Stimulated activated CD4-positive, alpha-beta T cell treated with anti-CD3 and anti-CD28 coated beads, Interleukin-4, amount 100 ng/mL, for 48 hours (primary cell): ENCODE results near the gene RNASE2.
"Not testable (repeated sequence)": the region's sequence is repeated elsewhere in the genome, so short reads cannot be mapped to it uniquely, and the experiment has no call there.

ENCODE experiments used
- DNase-seq, 2 donors: peaks; one replicate each; pipeline ENCODE4 v3.0.0-alpha.2; 2020; ENCODE audit warnings: low read depth in 2 of 2

Gene RNASE2

GRCh38 chr14:20982646-20983369 lies 27.5 kb downstream of the RNASE2 start:
- no peak for DNase-seq

- DNase-seq: not testable (repeated sequence)
Measured at GRCh38 chr14:20985650-20986049, 30.4 kb downstream of the RNASE2 start.

DNA sequence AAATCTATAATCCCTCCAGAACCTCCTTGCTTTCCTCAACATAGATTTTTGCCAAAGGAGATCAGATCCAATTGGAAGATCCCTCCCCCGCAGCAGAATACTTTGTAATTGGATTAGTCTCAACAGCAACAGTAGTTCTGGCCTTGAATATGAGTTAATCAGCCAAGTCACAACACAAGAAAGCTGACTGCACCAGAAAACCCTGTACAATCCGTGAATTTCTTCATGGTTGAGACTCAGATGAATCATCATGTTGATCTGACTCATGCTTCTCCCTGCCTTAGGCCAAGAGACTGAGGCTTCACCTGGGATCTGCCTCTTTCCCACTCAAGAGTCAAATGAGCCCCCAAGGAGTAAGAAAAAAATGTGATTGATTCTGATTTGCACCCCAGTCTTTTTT lies 31.5 kb downstream of the RNASE2 start:
- DNase-seq: no peak

DNA sequence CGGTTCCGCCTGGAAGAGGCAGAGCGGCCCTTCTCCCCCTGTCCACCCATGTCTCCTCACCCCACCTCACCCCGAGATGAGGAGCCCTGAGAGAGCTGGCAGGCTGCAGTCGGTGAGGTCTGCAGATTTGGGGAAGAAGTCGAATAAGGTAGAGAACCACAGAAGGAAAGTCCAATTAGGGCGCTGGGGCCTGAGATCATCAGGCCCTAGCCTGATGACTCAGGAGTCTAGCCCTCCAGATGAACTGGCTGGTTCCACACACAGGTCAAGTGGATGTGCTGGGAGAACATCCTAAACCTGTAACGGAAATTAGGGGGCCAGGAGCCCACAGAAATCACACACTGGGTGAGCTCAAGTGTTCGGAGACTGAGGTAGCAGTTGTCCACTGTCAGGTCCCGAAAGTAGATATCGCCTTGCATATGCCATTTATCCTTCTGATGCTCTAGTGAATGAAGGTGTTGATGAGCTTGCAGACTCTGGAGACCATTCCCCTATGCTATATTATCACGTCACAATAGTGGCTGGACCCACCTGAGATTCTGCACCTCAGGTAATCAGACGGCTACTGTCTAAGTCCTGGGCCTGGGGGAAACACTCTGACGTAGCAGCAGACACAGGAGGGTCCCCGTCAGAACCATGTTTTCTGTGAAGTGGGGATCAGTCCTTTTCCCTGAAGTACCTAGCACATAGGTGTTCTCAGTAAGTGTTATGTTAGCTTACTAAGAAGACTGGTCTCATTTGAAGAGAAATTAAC lies 33.6 kb downstream of the RNASE2 start:
- no peak for DNase-seq

DNA sequence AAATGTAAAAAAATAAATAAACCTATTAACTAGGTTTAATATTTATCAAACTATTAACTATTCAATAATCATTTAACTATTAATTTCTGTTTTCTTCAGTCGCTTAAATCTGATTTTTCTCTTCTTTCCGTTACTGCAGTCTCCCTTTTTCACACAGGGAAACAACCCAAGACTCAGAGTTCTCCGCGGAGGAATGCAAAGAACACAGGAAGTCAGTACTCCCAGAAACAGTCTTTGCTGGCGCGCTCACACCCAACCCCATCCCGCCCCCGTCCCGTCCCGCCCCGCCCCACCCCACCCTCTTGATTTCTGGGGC lies 34.1 kb downstream of the RNASE2 start:
- no peak for DNase-seq

- peak; percentile 73 to 84 for DNase-seq
Measured at GRCh38 chr14:20989787-20990600, 34.7 kb downstream of the RNASE2 start, which contains the start of gene METTL17. Gene METTL17, plus strand, starts transcription at chr14:20989980. Its CDS starts 23 bp downstream, at chr14:20990003.

DNA sequence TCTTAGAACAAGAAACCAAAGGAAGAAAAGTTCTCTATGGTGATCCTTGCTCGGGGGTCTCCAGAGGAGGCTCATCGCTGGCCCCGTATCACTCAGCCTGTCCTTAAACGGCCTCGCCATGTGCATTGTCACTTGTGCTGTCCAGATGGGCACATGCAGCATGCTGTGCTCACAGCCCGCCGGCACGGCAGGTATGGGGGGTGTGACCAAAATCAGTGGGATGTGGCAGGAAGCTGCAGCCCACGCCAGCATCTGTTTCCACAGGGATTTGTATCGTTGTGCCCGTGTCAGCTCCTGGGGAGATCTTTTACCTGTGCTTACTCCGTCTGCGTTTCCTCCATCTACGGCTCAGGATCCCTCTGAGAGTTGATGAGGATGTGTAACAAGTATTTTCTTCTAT lies 41.2 kb downstream of the RNASE2 start:
- DNase-seq: no peak

DNA sequence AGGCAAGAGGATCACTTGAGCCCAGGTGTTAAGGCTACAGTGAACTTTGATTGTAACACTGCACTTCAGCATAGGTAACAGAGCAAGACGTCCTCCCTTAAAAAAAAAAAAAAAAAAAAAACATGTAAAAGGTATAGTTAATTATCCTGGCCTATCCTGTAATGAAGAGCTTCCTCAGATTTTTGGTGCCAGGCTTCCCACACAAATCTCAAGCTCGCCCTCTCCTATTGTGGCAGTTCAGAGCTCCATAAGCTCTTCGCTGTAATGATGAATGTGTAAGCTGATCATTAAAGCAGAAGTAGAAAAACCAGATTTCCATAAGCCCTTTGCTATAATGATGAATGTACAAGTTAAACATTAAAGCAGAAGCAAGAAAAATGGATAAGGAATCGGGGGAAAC lies 41.8 kb downstream of the RNASE2 start:
- DNase-seq: no peak

GRCh38 chr14:20997564-20997963 lies 42.3 kb downstream of the RNASE2 start:
- no peak for DNase-seq

GRCh38 chr14:20998139-20998538 lies 42.9 kb downstream of the RNASE2 start:
- DNase-seq: no peak

DNA sequence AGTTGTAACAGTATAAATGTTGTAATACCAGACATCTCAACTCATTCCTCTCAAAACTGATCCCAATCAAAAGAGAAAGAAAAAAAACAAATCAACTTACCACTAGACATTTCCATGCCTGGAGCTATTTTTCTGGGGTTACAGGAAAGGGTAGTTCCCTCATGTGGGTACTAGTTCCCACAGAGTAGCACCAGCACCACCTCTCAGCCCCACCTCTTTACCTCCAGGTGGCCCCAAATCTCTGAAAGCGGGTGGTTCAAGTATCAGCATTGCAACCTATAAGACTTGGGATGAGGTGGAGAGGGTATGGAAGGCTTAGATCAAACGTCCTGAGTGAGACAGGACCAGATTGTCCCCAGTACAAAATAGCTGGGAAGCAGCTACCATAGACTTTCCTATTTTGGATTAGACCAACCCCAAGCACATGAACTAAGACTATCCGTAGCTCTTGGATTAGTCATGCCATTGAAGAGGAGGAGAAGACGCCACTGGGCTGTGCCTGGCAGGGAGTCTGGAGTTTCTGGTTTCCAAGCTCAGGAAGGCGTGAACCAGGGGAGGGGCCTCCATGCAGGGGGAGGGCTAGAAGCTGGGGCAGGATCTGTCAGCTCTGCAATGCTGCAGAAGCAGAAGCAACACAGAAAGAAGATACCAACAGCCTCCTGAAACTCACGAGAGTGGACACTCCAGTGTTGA lies 43.5 kb downstream of the RNASE2 start, which contains the start of gene SLC39A2:
Gene SLC39A2, plus strand, starts transcription at position 620 of the 693 bp plus-strand sequence. CDS start 154 bp downstream, outside the sequence.
- DNase-seq: no peak

DNA sequence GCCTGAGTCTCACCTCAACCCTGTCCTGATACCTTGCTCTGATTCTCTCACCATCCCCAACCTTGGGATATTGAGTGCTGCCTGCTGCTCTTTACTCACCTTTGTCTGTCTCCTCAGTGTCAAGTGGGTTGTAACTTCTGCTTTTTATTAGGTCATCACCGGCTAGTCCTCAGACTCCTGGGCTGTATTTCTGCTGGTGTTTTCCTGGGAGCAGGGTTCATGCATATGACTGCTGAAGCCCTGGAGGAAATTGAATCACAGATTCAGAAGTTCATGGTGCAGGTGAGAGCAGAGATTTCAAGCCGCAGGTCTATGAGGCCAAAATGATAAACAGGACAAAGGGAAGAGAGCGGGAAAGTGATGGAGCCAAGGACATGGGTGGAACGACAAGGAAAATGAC lies 44.3 kb downstream of the RNASE2 start:
- no peak for DNase-seq

DNA sequence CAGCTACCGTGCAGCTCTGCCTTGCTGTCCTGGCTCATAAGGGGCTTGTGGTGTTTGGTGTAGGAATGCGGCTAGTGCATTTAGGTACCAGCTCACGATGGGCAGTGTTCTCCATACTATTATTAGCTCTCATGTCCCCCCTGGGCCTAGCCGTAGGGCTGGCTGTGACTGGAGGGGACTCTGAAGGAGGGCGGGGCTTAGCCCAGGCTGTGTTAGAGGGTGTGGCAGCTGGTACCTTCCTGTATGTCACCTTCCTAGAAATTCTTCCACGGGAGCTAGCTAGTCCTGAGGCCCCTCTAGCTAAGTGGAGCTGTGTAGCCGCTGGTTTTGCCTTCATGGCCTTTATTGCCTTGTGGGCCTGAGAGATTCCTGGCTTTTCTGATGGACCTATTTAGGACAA lies 45.9 kb downstream of the RNASE2 start:
- DNase-seq: no peak

GRCh38 chr14:21003788-21004346 lies 48.6 kb downstream of the RNASE2 start:
- no peak for DNase-seq
